Prostate gland (tissue), 2 donors: ENCODE measurements around the gene SLC2A2.

ENCODE experiments used
- CTCF ChIP-seq, 4 experiments: fragments of 200-600 bp in 2 of 4; fragments of 450-650 bp in 2 of 4; sonication (generic) in 2 of 4; IDR thresholded peaks; 1 replicate in 3 of 4; 2 replicates in 1 of 4; pipeline ENCODE4 v1.5.1; 2016 to 2019; ENCODE audit warnings: antibody characterized with exemption in 4 of 4, mild to moderate bottlenecking in 2 of 4, moderate library complexity in 2 of 4
- POLR2A ChIP-seq: fragments of 450-650 bp; IDR thresholded peaks from one replicate; pipeline ENCODE4 v1.6.1; 2016; ENCODE audit warnings: antibody characterized with exemption, mild to moderate bottlenecking
- POLR2AphosphoS5 ChIP-seq: sonication (generic); formaldehyde crosslinking; IDR thresholded peaks from one replicate; pipeline ENCODE4 v1.6.1; 2017; ENCODE audit warnings: antibody characterized with exemption

- TF ChIP-seq POLR2A, result no peak
- TF ChIP-seq CTCF (IDR thresholded peaks at IDR 0.05), result no peak
- TF ChIP-seq POLR2AphosphoS5, result no peak
Measured at GRCh38 chr3:170959457-170959856, 67.1 kb downstream of the SLC2A2 start.
